ENCODE data around the gene MARCKSL1. TPM values are rescaled to one million over a fixed set of nuclear protein-coding genes. Genes with fewer than 3 reads are reported as not detected.

MARCKSL1 gene
- total and polyA plus RNA-seq, 2 of the 13 experiments (the other 11 are each of a cell fraction or from before 2014, with no cell fraction given): 81.9 to 155 TPM

DNA sequence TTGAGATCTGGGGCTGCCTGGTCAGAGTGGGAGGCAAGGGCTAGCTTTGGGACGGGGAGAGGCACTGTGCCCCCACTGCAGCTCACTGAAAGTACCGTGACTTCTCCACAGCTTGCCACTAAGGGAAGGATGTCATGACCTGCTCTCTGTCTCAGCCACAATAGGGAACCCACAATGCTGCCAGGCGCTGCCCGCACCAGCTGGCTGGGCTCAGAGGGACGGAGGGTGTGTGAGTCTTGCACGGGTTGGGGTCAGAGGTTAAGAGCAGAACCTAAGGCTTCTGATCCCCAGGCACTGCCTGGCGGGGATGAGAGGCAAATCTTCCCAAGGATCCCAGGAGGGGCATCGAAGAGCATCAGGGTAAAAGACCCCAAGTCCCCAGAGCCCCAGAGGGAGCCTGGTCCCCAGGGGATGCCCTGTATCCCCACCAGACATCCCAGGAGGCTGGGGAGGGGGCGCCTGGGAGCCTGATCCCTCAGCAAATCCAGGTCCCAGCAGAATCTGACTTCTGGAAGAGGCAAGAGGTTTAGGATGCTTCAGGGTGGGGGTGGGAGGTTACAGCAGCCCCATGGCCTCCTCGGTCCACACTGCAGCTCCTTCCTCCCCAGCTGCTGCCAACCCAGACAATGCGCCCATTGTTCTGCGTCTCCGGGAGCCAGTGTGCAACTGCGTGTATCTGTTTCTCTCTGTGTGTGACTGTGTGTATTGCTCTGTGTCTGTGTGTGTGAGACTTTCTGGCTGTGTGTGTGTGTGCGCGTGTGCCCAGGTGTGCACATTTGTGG, 2.0 kb upstream of the MARCKSL1 start (continued):
- TF ChIP-seq, protein P1, sequence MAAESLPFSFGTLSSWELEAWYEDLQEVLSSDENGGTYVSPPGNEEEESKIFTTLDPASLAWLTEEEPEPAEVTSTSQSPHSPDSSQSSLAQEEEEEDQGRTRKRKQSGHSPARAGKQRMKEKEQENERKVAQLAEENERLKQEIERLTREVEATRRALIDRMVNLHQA (CRISPR knock-in tag; IDR thresholded peaks at IDR 0.05): no peak
- TF ChIP-seq NRL (CRISPR knock-in tag; IDR thresholded peaks at IDR 0.05; ENCODE audit: borderline replicate concordance): no peak; the same call in 1 of the 2 replicates
- TF ChIP-seq KDM5A (IDR thresholded peaks at IDR 0.05; ENCODE audit: borderline replicate concordance, low read length): no peak
- TF ChIP-seq, protein P2, sequence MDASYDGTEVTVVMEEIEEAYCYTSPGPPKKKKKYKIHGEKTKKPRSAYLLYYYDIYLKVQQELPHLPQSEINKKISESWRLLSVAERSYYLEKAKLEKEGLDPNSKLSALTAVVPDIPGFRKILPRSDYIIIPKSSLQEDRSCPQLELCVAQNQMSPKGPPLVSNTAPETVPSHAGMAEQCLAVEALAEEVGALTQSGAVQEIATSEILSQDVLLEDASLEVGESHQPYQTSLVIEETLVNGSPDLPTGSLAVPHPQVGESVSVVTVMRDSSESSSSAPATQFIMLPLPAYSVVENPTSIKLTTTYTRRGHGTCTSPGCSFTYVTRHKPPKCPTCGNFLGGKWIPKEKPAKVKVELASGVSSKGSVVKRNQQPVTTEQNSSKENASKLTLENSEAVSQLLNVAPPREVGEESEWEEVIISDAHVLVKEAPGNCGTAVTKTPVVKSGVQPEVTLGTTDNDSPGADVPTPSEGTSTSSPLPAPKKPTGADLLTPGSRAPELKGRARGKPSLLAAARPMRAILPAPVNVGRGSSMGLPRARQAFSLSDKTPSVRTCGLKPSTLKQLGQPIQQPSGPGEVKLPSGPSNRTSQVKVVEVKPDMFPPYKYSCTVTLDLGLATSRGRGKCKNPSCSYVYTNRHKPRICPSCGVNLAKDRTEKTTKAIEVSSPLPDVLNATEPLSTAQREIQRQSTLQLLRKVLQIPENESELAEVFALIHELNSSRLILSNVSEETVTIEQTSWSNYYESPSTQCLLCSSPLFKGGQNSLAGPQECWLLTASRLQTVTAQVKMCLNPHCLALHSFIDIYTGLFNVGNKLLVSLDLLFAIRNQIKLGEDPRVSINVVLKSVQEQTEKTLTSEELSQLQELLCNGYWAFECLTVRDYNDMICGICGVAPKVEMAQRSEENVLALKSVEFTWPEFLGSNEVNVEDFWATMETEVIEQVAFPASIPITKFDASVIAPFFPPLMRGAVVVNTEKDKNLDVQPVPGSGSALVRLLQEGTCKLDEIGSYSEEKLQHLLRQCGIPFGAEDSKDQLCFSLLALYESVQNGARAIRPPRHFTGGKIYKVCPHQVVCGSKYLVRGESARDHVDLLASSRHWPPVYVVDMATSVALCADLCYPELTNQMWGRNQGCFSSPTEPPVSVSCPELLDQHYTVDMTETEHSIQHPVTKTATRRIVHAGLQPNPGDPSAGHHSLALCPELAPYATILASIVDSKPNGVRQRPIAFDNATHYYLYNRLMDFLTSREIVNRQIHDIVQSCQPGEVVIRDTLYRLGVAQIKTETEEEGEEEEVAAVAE (CRISPR knock-in tag; IDR thresholded peaks at IDR 0.05; ENCODE audit: borderline replicate concordance): no peak
- TF ChIP-seq, protein P3, sequence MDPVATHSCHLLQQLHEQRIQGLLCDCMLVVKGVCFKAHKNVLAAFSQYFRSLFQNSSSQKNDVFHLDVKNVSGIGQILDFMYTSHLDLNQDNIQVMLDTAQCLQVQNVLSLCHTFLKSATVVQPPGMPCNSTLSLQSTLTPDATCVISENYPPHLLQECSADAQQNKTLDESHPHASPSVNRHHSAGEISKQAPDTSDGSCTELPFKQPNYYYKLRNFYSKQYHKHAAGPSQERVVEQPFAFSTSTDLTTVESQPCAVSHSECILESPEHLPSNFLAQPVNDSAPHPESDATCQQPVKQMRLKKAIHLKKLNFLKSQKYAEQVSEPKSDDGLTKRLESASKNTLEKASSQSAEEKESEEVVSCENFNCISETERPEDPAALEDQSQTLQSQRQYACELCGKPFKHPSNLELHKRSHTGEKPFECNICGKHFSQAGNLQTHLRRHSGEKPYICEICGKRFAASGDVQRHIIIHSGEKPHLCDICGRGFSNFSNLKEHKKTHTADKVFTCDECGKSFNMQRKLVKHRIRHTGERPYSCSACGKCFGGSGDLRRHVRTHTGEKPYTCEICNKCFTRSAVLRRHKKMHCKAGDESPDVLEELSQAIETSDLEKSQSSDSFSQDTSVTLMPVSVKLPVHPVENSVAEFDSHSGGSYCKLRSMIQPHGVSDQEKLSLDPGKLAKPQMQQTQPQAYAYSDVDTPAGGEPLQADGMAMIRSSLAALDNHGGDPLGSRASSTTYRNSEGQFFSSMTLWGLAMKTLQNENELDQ (CRISPR knock-in tag; IDR thresholded peaks at IDR 0.05; ENCODE audit: borderline replicate concordance): no peak
- TF ChIP-seq, protein P4, sequence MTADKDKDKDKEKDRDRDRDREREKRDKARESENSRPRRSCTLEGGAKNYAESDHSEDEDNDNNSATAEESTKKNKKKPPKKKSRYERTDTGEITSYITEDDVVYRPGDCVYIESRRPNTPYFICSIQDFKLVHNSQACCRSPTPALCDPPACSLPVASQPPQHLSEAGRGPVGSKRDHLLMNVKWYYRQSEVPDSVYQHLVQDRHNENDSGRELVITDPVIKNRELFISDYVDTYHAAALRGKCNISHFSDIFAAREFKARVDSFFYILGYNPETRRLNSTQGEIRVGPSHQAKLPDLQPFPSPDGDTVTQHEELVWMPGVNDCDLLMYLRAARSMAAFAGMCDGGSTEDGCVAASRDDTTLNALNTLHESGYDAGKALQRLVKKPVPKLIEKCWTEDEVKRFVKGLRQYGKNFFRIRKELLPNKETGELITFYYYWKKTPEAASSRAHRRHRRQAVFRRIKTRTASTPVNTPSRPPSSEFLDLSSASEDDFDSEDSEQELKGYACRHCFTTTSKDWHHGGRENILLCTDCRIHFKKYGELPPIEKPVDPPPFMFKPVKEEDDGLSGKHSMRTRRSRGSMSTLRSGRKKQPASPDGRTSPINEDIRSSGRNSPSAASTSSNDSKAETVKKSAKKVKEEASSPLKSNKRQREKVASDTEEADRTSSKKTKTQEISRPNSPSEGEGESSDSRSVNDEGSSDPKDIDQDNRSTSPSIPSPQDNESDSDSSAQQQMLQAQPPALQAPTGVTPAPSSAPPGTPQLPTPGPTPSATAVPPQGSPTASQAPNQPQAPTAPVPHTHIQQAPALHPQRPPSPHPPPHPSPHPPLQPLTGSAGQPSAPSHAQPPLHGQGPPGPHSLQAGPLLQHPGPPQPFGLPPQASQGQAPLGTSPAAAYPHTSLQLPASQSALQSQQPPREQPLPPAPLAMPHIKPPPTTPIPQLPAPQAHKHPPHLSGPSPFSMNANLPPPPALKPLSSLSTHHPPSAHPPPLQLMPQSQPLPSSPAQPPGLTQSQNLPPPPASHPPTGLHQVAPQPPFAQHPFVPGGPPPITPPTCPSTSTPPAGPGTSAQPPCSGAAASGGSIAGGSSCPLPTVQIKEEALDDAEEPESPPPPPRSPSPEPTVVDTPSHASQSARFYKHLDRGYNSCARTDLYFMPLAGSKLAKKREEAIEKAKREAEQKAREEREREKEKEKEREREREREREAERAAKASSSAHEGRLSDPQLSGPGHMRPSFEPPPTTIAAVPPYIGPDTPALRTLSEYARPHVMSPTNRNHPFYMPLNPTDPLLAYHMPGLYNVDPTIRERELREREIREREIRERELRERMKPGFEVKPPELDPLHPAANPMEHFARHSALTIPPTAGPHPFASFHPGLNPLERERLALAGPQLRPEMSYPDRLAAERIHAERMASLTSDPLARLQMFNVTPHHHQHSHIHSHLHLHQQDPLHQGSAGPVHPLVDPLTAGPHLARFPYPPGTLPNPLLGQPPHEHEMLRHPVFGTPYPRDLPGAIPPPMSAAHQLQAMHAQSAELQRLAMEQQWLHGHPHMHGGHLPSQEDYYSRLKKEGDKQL (CRISPR knock-in tag; IDR thresholded peaks at IDR 0.05; ENCODE audit: low read depth): no peak
- TF ChIP-seq, protein P5, sequence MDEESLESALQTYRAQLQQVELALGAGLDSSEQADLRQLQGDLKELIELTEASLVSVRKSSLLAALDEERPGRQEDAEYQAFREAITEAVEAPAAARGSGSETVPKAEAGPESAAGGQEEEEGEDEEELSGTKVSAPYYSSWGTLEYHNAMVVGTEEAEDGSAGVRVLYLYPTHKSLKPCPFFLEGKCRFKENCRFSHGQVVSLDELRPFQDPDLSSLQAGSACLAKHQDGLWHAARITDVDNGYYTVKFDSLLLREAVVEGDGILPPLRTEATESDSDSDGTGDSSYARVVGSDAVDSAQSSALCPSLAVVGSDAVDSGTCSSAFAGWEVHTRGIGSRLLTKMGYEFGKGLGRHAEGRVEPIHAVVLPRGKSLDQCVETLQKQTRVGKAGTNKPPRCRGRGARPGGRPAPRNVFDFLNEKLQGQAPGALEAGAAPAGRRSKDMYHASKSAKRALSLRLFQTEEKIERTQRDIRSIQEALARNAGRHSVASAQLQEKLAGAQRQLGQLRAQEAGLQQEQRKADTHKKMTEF (CRISPR knock-in tag; IDR thresholded peaks at IDR 0.05): 0 out of 2 replicates have a peak, but pooled peaks have one; percentile 31
- TF ChIP-seq, protein P6, sequence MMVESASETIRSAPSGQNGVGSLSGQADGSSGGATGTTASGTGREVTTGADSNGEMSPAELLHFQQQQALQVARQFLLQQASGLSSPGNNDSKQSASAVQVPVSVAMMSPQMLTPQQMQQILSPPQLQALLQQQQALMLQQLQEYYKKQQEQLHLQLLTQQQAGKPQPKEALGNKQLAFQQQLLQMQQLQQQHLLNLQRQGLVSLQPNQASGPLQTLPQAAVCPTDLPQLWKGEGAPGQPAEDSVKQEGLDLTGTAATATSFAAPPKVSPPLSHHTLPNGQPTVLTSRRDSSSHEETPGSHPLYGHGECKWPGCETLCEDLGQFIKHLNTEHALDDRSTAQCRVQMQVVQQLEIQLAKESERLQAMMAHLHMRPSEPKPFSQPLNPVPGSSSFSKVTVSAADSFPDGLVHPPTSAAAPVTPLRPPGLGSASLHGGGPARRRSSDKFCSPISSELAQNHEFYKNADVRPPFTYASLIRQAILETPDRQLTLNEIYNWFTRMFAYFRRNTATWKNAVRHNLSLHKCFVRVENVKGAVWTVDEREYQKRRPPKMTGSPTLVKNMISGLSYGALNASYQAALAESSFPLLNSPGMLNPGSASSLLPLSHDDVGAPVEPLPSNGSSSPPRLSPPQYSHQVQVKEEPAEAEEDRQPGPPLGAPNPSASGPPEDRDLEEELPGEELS (CRISPR knock-in tag; IDR thresholded peaks at IDR 0.05): peak; percentile 60
- TF ChIP-seq GATAD2A (CRISPR knock-in tag; IDR thresholded peaks at IDR 0.05): peak; percentile 78
- TF ChIP-seq HNRNPUL1 (IDR thresholded peaks at IDR 0.05; ENCODE audit: low read depth, low read length): no peak

Data from HepG2 (cell line).